AG09309 (cell line): ENCODE measurements around the gene ARHGEF6.

Experiments
- DNase-seq: peaks from one replicate; pipeline ENCODE4 v3.0.0-alpha.2; 2010; ENCODE audit warnings: low read depth
- H3K4me3 ChIP-seq: 2 replicates; pipeline ENCODE4 v1.5.1; 2011; ENCODE audit warnings: mild to moderate bottlenecking, low read depth, low read length, moderate library complexity; ENCODE audit not compliant: control insufficient read depth
- TF ChIP-seq, protein P1 (sequence below): IDR thresholded peaks from 2 replicates; pipeline ENCODE4 v1.5.1; 2011; ENCODE audit warnings: mild to moderate bottlenecking, low read depth, low read length, inconsistent platforms; ENCODE audit not compliant: insufficient read depth, control insufficient read depth; ENCODE audit errors: missing control alignments

ARHGEF6 gene

DNA sequence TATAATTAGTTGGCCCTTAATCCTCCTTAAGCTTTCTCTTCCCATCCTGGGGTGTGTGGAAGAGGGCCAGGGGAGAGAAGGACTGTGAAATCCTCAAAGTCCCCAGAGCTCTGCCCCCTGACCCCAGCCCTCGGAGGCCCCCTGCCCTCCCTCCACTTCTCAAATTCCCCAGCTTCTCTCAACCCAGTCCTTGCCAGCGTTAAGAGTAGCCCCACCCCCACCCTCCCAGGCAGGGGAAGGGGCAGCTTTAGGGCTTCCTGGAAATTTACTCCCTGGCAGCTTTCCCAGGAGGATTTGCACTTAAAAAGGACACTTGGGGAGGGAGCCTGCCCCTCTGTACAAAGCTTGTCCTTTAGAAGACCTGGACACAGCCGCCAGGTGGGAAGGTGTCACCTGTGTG is 144.6 kb downstream of the ARHGEF6 start:
- no peak for DNase-seq
- H3K4me3 ChIP-seq, result no peak overlapping the region
- TF ChIP-seq, protein P1, sequence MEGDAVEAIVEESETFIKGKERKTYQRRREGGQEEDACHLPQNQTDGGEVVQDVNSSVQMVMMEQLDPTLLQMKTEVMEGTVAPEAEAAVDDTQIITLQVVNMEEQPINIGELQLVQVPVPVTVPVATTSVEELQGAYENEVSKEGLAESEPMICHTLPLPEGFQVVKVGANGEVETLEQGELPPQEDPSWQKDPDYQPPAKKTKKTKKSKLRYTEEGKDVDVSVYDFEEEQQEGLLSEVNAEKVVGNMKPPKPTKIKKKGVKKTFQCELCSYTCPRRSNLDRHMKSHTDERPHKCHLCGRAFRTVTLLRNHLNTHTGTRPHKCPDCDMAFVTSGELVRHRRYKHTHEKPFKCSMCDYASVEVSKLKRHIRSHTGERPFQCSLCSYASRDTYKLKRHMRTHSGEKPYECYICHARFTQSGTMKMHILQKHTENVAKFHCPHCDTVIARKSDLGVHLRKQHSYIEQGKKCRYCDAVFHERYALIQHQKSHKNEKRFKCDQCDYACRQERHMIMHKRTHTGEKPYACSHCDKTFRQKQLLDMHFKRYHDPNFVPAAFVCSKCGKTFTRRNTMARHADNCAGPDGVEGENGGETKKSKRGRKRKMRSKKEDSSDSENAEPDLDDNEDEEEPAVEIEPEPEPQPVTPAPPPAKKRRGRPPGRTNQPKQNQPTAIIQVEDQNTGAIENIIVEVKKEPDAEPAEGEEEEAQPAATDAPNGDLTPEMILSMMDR, result no peak

- H3K4me3 ChIP-seq, result no peak overlapping the region
- TF ChIP-seq, protein P1, result no peak
- no peak for DNase-seq
Observed at GRCh38 chrX:136635235-136635634, 145.5 kb downstream of the ARHGEF6 start.

DNA sequence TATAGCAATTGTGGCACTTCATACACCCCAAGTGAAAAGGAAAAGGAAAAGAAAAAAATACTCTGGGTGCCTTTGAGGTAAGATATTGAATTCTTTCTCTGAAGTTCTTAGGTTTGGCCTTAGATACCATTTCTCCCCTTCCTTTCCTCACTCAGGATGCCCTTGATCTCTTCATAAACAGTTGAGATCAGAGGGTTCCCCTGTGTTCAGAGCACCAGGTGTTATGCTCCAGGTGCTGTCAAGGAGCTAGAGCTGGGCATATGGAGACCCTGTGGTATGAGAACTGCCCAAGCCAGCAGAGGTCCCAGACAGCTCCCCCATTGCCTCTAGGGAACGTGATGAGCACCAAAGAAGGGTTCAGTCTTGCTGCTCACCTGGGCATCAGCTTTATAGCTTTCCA is 149.9 kb downstream of the ARHGEF6 start:
- TF ChIP-seq, protein P1, result no peak
- H3K4me3 ChIP-seq, result no peak overlapping the region

DNA sequence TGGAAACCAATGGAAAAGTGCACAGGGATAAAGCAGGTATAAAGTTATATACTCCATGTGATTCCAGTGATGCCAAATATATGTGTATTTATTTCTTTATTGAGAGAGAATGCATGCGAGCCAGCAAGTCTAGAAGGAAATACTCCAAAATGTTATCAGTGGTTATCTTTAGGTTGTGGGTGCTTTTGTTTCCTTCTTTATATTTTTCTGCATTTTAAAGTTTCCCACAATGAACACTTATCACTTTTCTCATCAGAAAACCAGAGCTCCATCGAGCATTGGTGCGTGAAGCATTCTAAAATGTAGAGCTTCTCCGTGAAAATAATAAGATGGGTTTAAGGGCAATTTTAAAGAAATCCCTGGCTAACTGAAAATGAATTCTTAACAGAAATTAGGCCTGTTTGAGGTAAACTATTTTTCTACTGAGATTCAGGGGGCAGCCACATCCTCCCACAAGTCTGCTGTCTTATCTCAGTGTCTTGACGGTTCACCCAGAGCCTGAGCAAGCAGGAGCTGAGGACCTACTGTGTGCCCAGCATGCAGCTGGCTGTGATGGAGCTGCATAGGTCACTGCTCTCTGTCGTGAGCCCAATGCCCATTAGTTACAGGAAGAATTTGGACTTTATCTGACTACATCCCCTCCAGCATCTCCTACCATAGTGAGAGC is 151.5 kb downstream of the ARHGEF6 start:
- no peak for DNase-seq
- TF ChIP-seq, protein P1, result no peak
- no peak overlapping the region for H3K4me3 ChIP-seq

More for the DNA sequence above, 149.9 kb downstream of the ARHGEF6 start:
- no peak for DNase-seq

- TF ChIP-seq, protein P1, result no peak
- no peak for DNase-seq
- no peak overlapping the region for H3K4me3 ChIP-seq
Observed at GRCh38 chrX:136627409-136627808, 153.3 kb downstream of the ARHGEF6 start.

- DNase-seq, result no peak
- TF ChIP-seq, protein P1, result no peak
- no peak overlapping the region for H3K4me3 ChIP-seq
Observed at GRCh38 chrX:136626891-136627290, 153.8 kb downstream of the ARHGEF6 start.
